Brain microvascular endothelial cell (primary cell): ENCODE results near the gene NRXN3.
A peak's percentile ranks its signal among the peaks of the same experiment; 100 is the strongest.

ENCODE experiments used
- DNase-seq: peaks from one replicate; pipeline ENCODE4 v3.0.0-alpha.2; 2020
- H3K27ac ChIP-seq: fragments of 250-450 bp; sonication (Bioruptor Pico); 2 replicates; pipeline ENCODE4 v1.5.1; 2020; ENCODE audit warnings: mild to moderate bottlenecking, moderate library complexity
- H3K27me3 ChIP-seq: fragments of 250-450 bp; sonication (Bioruptor Pico); replicated peaks from 2 replicates; pipeline ENCODE4 v1.5.1; 2020; ENCODE audit warnings: mild to moderate bottlenecking
- H3K36me3 ChIP-seq: fragments of 250-450 bp; sonication (Bioruptor Pico); replicated peaks from 2 replicates; pipeline ENCODE4 v1.5.1; 2020; ENCODE audit warnings: mild to moderate bottlenecking
- H3K4me3 ChIP-seq: 2 replicates; pipeline ENCODE4 v1.5.1; 2011; ENCODE audit warnings: low read depth, mild to moderate bottlenecking, control low read depth, low read length, moderate library complexity
- in situ Hi-C: cut with HindIII; loops from 2 replicates; pipeline ENCODE4 v1.10.0; 2017; ENCODE audit warnings: low sequenced_read_pairs, low pct_ligation_motif_present
- TF ChIP-seq, protein P1 (sequence below): IDR thresholded peaks from 2 replicates; pipeline ENCODE4 v1.5.1; 2011; ENCODE audit warnings: low read depth, mild to moderate bottlenecking, moderate library complexity, low read length, control low read depth, inconsistent platforms; ENCODE audit errors: missing control alignments

NRXN3 gene

DNA sequence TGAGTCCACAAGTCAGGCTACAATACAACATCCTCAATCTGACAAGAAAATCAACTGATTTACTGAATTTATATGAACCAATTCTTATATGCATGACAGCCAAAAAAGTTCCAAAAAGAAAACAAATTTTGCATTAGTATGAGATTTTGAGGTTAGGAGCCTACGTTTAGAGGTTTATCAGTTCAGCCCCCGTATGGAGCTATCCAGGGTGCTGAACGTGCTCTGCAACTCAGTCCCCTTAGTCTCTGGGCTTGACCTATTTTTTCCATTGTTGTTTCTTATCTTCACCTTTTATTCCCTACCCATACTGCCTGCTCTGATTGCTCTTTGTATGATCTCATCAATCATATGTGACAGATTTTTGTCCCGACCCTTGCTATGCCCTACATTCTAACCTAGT is 693.0 kb downstream of the NRXN3 start:
- no peaks in the 10 kb centered on the region for H3K36me3 ChIP-seq
- TF ChIP-seq, protein P1, sequence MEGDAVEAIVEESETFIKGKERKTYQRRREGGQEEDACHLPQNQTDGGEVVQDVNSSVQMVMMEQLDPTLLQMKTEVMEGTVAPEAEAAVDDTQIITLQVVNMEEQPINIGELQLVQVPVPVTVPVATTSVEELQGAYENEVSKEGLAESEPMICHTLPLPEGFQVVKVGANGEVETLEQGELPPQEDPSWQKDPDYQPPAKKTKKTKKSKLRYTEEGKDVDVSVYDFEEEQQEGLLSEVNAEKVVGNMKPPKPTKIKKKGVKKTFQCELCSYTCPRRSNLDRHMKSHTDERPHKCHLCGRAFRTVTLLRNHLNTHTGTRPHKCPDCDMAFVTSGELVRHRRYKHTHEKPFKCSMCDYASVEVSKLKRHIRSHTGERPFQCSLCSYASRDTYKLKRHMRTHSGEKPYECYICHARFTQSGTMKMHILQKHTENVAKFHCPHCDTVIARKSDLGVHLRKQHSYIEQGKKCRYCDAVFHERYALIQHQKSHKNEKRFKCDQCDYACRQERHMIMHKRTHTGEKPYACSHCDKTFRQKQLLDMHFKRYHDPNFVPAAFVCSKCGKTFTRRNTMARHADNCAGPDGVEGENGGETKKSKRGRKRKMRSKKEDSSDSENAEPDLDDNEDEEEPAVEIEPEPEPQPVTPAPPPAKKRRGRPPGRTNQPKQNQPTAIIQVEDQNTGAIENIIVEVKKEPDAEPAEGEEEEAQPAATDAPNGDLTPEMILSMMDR: no peak
- H3K27ac ChIP-seq: no peak overlapping the region
- no peak overlapping the region for H3K4me3 ChIP-seq
- peak; percentile 25 for DNase-seq
- in situ Hi-C loops: no loop called here
- H3K27me3 ChIP-seq: no peaks in the 10 kb centered on the region

DNA sequence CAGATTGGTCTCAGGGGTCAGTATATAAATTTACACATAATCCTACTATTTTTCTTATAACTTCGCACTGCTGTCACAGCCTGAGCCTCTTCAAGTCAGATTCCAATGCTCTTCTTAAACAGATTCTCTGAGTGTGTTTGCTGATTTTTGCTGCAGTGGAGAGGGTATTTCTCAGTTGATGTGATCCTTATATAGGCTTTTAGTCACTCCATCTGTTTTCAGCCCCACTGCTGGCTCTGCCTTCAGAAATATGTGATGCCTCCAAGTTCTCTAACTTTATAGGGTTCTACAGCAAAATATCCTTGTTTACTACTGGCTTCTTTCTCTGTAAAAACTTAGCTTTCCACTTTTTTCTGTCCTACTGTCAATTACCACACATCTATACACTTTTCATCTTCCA is 702.7 kb downstream of the NRXN3 start:
- DNase-seq: no peak
- no peaks in the 10 kb centered on the region for H3K36me3 ChIP-seq
- H3K27me3 ChIP-seq: no peaks in the 10 kb centered on the region
- H3K27ac ChIP-seq: no peak overlapping the region
- in situ Hi-C loops: no loop called here
- TF ChIP-seq, protein P1: no peak
- H3K4me3 ChIP-seq: no peak overlapping the region

DNA sequence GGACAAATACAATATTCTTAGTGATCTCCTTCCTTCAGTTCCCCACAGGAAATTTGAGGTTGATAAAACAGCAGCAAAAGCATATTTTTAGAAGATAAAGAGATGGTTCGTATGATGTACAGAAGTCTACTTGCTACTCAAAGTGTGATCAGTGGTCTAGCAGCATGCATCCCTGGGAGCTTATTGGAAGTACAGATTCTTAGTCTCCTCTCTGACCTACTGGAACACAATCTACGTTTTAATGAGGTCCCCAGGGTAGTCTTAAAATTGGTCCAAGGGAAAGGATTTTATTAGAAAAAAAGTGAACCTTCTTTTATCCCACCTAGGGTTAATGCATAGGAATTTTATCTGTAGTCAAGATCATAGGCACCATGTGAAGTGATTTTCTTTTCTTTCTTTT is 703.4 kb downstream of the NRXN3 start:
- DNase-seq: no peak
- TF ChIP-seq, protein P1: no peak
- H3K36me3 ChIP-seq: no peaks in the 10 kb centered on the region
- H3K27me3 ChIP-seq: no peaks in the 10 kb centered on the region
- no peak overlapping the region for H3K27ac ChIP-seq
- H3K4me3 ChIP-seq: no peak overlapping the region
- in situ Hi-C loops: no loop called here

DNA sequence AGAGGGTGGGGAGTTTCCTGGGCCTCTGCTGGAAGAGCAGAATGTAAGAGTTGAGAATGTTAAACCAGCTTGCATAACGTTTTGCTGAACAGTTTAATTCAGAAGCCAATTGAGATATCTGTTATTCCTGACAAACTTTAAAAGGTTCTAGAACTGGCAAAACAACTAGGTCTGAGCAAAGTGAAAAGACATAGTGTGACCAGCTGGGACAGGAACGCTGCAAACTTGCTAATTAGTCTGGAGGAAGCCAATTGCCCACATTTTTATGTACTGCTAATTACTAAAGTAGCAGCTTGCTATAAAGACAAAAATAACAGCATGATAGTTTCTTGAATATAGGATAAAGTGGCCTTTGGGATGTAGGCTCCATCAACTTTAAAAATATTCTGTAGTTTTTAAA is 704.9 kb downstream of the NRXN3 start:
- Histone ChIP-seq H3K27me3 (no peaks in the 10 kb centered on the region), H3K4me3 (no peak overlapping the region), H3K36me3 (no peaks in the 10 kb centered on the region), H3K27ac (no peak overlapping the region)
- no peak for DNase-seq
- TF ChIP-seq, protein P1: no peak
- in situ Hi-C loops: no loop called here

DNA sequence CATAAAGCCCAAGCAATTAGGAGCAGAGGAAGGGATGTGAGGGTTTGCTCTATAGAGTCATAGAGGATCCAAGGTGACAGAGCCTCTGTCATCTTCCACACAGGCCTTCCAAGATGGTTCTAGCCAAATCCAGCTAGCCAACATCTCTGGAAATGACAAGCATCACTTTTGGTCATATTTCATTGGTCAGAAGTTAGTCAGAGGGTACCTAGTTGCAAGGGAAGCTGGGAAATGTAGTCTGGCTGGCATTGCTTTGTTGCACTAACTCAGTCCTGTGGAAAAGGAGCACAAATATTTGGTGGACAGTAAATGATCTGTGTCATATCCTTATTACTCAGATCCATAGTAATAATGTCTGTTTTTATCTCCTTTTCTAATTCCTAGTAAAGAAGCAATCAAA is 715.7 kb downstream of the NRXN3 start:
- no peak for DNase-seq
- no peaks in the 10 kb centered on the region for H3K27me3 ChIP-seq
- H3K27ac ChIP-seq: no peak overlapping the region
- H3K4me3 ChIP-seq: no peak overlapping the region
- in situ Hi-C loops: no loop called here
- no peaks in the 10 kb centered on the region for H3K36me3 ChIP-seq
- TF ChIP-seq, protein P1: no peak

DNA sequence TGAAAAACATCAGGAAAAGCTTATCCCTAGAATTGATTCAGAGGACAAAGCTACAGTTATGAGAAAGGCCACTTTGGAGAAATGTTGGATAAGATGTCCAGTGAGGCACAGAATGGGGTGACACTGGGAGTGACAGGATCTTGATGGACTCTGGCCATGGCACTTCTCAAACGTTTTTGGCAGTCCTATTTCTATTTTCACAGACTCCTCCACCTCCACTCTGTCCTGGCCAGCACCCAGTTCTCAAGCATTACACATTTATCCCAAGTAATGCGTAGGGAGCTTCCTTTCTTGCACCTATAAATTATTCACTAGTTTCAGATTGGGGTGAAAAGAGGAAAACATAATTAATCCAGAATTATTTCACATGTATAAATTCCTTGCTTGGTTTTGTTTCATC is 727.3 kb downstream of the NRXN3 start:
- H3K27ac ChIP-seq: no peak overlapping the region
- no peak for DNase-seq
- TF ChIP-seq, protein P1: no peak
- no peaks in the 10 kb centered on the region for H3K36me3 ChIP-seq
- H3K4me3 ChIP-seq: no peak overlapping the region
- no peaks in the 10 kb centered on the region for H3K27me3 ChIP-seq
- in situ Hi-C loops: no loop called here
